Neural cell (in vitro differentiated cells): Measurements from ENCODE around the gene ZNF160. TPM values are rescaled to one million over a fixed set of nuclear protein-coding genes. Genes with fewer than 3 reads are reported as not detected.

Experiments used
- H2AFZ ChIP-seq: fragments of 200-600, 300-800 bp; sonication (generic), shearing (Covaris generic); 2 replicates; pipeline ENCODE4 v1.6.0; 2014; ENCODE audit warnings: low read depth, mild to moderate bottlenecking, antibody characterized with exemption, low read length, moderate library complexity
- H3F3A ChIP-seq: fragments of 200-600 bp; shearing (Covaris generic); 2 replicates; pipeline ENCODE4 v1.6.1; 2016; ENCODE audit warnings: mild to moderate bottlenecking, moderate library complexity, mixed read lengths, antibody characterized with exemption, low read length; ENCODE audit not compliant: insufficient read depth, poor library complexity, severe bottlenecking
- H3K27ac ChIP-seq: fragments of 200-600, 300-800 bp; sonication (generic), shearing (Covaris generic); 2 replicates; pipeline ENCODE4 v1.5.1; 2014; ENCODE audit warnings: mild to moderate bottlenecking, low read length, moderate library complexity
- H3K27me3 ChIP-seq: fragments of 300-800, 200-600 bp; sonication (generic), shearing (Covaris generic); 2 replicates; pipeline ENCODE4 v1.6.0; 2014; ENCODE audit warnings: mild to moderate bottlenecking, low read depth, low read length, moderate library complexity; ENCODE audit not compliant: insufficient read depth
- H3K36me3 ChIP-seq: fragments of 300-800, 200-600 bp; sonication (generic), shearing (Covaris generic); 2 replicates; pipeline ENCODE4 v1.5.1; 2014; ENCODE audit warnings: mild to moderate bottlenecking, antibody characterized with exemption, low read length, moderate library complexity; ENCODE audit not compliant: insufficient read depth
- H3K4me2 ChIP-seq: fragments of 300-800, 200-600 bp; sonication (generic), shearing (Covaris generic); 2 replicates; pipeline ENCODE4 v1.6.0; 2014; ENCODE audit warnings: mild to moderate bottlenecking, low read length
- H3K4me3 ChIP-seq: fragments of 300-800, 200-600 bp; sonication (generic), shearing (Covaris generic); 2 replicates; pipeline ENCODE4 v1.5.1; 2014; ENCODE audit warnings: mild to moderate bottlenecking, low read length, moderate library complexity
- H3K79me2 ChIP-seq: fragments of 200-600 bp; shearing (Covaris generic); replicated peaks from 2 replicates; pipeline ENCODE4 v1.6.0; 2014; ENCODE audit warnings: mild to moderate bottlenecking, low read length, moderate library complexity; ENCODE audit not compliant: insufficient read depth
- H3K9ac ChIP-seq: fragments of 300-800, 200-600 bp; sonication (generic), shearing (Covaris generic); 2 replicates; pipeline ENCODE4 v1.6.1; 2016; ENCODE audit warnings: mild to moderate bottlenecking, low read length, mixed read lengths
- H3K9me2 ChIP-seq: fragments of 200-600 bp; shearing (Covaris generic); 2 replicates; pipeline ENCODE4 v1.6.1; 2016; ENCODE audit warnings: mild to moderate bottlenecking, low read length, mixed read lengths; ENCODE audit not compliant: insufficient read depth
- H3K9me3 ChIP-seq: fragments of 200-600, 300-800 bp; sonication (generic), shearing (Covaris generic); 2 replicates; pipeline ENCODE4 v1.6.1; 2016; ENCODE audit warnings: mild to moderate bottlenecking, mixed run types, low read length, moderate library complexity, mixed read lengths
- H4K20me1 ChIP-seq: fragments of 200-600 bp; shearing (Covaris generic); 2 replicates; pipeline ENCODE4 v1.6.1; 2016; ENCODE audit warnings: mild to moderate bottlenecking, mixed run types; ENCODE audit not compliant: insufficient read depth
- EP300 ChIP-seq: fragments of 450-650 bp; conservative IDR thresholded peaks from 2 replicates; pipeline ENCODE4 v1.6.1; 2014; ENCODE audit warnings: antibody characterized with exemption, mild to moderate bottlenecking, moderate library complexity; ENCODE audit not compliant: poor library complexity, severe bottlenecking
- EZH2 ChIP-seq: fragments of 200-600, 300-800 bp; shearing (Covaris generic), sonication (generic); IDR thresholded peaks from 2 replicates; pipeline ENCODE4 v1.6.1; 2014; ENCODE audit warnings: antibody characterized with exemption, low read length, borderline replicate concordance, mild to moderate bottlenecking; ENCODE audit not compliant: insufficient read depth, poor library complexity, severe bottlenecking
- MXI1 ChIP-seq: fragments of 450-650 bp; conservative IDR thresholded peaks from 2 replicates; pipeline ENCODE4 v1.6.1; 2014; ENCODE audit warnings: antibody characterized with exemption, mild to moderate bottlenecking; ENCODE audit not compliant: poor library complexity, severe bottlenecking
- POLR2AphosphoS5 ChIP-seq: IDR thresholded peaks from 2 replicates; pipeline ENCODE4 v1.6.1; 2012
- RAD21 ChIP-seq: fragments of 450-650 bp; conservative IDR thresholded peaks from 2 replicates; pipeline ENCODE4 v1.6.1; 2014; ENCODE audit warnings: antibody characterized with exemption, mild to moderate bottlenecking, moderate library complexity
- SMC3 ChIP-seq: fragments of 450-650 bp; conservative IDR thresholded peaks from 2 replicates; pipeline ENCODE4 v1.6.1; 2014; ENCODE audit warnings: antibody characterized with exemption, mild to moderate bottlenecking, moderate library complexity; ENCODE audit not compliant: poor library complexity
- TAF1 ChIP-seq: IDR thresholded peaks from 2 replicates; pipeline ENCODE4 v1.6.1; 2012; ENCODE audit warnings: low read depth
- polyA plus RNA-seq: library from polyadenylated mRNA; depleted of rRNA; stranded (reverse); fragments of >200 nt; gene quantifications from 2 replicates; pipeline ENCODE4 v1.2.3, GENCODE V29; 2014
- TF ChIP-seq, protein P1 (sequence below): fragments of 450-650 bp; IDR thresholded peaks from 2 replicates; pipeline ENCODE4 v1.5.1; 2014; ENCODE audit warnings: antibody characterized with exemption, mild to moderate bottlenecking, moderate library complexity; ENCODE audit not compliant: poor library complexity, severe bottlenecking
- TF ChIP-seq, protein P2 (sequence below): IDR thresholded peaks from 2 replicates; pipeline ENCODE4 v1.6.1; 2012; ENCODE audit warnings: borderline replicate concordance

ZNF160 gene
- polyA plus RNA-seq, 1 donor from 2014 or later, result 28.1 TPM

DNA sequence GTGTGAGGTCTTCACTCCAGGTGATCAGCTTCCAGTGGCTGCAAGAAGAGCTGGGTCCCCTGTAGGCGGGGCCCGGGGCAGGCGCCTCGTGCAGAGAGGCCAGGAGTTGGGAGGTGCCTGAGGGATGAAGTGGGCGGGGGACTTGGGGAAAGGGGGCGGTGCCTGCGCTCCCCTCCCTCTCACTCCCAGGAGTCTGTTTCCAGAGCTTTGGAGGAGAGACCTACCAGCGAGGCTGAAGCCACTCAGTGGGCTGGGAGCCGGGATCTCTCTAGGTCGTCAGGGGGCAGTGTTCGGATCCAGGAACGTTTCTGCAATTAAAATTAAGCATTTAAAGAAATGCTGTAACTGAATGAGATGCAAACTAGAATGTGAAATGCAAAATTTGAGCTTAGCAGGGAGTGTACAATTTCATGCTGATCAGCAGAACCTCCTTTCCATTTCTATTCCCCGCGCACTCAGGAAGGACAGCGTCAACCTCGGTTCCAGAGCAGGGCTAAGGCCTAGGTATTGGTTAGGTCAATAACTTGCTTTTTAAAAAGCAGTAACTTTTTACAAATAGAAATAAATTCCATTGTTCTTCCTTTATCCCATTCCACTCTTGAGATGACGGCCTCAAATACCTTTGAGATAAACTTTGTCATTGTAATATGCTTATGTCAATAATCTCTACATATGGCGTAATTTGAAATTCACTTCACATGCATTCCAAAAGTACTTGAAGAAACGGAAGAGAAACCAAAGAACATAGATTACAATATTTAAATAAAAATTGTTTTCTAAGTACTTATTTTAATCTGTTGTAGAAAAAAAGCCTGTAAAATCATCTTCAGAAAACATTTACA lies 11.6 kb downstream of the ZNF160 start:
- TF ChIP-seq POLR2AphosphoS5 (no peak), MXI1 (no peak), EZH2 (no peak), SMC3 (no peak)
- TF ChIP-seq, protein P1, sequence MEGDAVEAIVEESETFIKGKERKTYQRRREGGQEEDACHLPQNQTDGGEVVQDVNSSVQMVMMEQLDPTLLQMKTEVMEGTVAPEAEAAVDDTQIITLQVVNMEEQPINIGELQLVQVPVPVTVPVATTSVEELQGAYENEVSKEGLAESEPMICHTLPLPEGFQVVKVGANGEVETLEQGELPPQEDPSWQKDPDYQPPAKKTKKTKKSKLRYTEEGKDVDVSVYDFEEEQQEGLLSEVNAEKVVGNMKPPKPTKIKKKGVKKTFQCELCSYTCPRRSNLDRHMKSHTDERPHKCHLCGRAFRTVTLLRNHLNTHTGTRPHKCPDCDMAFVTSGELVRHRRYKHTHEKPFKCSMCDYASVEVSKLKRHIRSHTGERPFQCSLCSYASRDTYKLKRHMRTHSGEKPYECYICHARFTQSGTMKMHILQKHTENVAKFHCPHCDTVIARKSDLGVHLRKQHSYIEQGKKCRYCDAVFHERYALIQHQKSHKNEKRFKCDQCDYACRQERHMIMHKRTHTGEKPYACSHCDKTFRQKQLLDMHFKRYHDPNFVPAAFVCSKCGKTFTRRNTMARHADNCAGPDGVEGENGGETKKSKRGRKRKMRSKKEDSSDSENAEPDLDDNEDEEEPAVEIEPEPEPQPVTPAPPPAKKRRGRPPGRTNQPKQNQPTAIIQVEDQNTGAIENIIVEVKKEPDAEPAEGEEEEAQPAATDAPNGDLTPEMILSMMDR, result no peak
- TF ChIP-seq, protein P2, sequence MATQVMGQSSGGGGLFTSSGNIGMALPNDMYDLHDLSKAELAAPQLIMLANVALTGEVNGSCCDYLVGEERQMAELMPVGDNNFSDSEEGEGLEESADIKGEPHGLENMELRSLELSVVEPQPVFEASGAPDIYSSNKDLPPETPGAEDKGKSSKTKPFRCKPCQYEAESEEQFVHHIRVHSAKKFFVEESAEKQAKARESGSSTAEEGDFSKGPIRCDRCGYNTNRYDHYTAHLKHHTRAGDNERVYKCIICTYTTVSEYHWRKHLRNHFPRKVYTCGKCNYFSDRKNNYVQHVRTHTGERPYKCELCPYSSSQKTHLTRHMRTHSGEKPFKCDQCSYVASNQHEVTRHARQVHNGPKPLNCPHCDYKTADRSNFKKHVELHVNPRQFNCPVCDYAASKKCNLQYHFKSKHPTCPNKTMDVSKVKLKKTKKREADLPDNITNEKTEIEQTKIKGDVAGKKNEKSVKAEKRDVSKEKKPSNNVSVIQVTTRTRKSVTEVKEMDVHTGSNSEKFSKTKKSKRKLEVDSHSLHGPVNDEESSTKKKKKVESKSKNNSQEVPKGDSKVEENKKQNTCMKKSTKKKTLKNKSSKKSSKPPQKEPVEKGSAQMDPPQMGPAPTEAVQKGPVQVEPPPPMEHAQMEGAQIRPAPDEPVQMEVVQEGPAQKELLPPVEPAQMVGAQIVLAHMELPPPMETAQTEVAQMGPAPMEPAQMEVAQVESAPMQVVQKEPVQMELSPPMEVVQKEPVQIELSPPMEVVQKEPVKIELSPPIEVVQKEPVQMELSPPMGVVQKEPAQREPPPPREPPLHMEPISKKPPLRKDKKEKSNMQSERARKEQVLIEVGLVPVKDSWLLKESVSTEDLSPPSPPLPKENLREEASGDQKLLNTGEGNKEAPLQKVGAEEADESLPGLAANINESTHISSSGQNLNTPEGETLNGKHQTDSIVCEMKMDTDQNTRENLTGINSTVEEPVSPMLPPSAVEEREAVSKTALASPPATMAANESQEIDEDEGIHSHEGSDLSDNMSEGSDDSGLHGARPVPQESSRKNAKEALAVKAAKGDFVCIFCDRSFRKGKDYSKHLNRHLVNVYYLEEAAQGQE, result no peak
- Histone ChIP-seq H3F3A (no peaks in the 10 kb centered on the region), H4K20me1 (no peaks in the 10 kb centered on the region), H3K9ac (no peak overlapping the region), H3K79me2 (no peaks in the 10 kb centered on the region), H3K4me3 (no peak overlapping the region), H3K27ac (no peak overlapping the region), H2AFZ (no peak overlapping the region), H3K4me2 (no peak overlapping the region), H3K27me3 (no peaks in the 10 kb centered on the region), H3K9me2 (no peaks in the 10 kb centered on the region), H3K9me3 (no peaks in the 10 kb centered on the region), H3K36me3 (no peaks in the 10 kb centered on the region)

DNA sequence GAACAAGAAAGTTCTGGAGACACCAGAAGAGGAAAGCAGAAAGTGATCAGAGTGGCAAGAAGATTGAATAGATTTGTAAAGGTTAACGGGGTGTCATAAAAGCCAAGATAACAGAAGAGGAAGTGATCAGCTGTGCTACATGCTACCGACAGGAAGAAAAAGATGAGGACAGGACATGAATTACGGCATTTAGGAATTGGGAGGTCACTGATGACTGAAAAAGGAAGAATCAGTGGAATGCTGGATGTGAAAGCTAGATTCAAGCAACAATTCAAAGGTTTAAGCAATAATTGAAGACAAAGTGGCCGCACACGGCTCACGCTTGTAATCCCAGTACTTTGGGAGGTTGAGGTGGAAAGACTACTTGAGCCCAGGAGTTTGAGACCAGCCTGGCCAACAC lies 15.1 kb downstream of the ZNF160 start:
- TF ChIP-seq EZH2 (no peak), POLR2AphosphoS5 (no peak), EP300 (no peak), MXI1 (no peak), RAD21 (no peak), TAF1 (no peak), SMC3 (no peak)
- TF ChIP-seq, protein P2, result no peak
- TF ChIP-seq, protein P1, result no peak
- Histone ChIP-seq H3K9me3 (no peaks in the 10 kb centered on the region), H3K27ac (no peak overlapping the region), H3K4me3 (no peak overlapping the region), H3K4me2 (no peak overlapping the region), H3K79me2 (no peaks in the 10 kb centered on the region), H3F3A (no peaks in the 10 kb centered on the region), H3K9ac (no peak overlapping the region), H3K27me3 (no peaks in the 10 kb centered on the region), H3K36me3 (peaks cover 4% of the 10 kb centered on the region), H3K9me2 (no peaks in the 10 kb centered on the region), H2AFZ (no peak overlapping the region), H4K20me1 (no peaks in the 10 kb centered on the region)
